K562 (cell line): ENCODE measurements around the gene PTPRM. TPM values are rescaled to one million over a fixed set of nuclear protein-coding genes. Genes with fewer than 3 reads are reported as not detected.

Experiments
- ATAC-seq: fragments of 200-7000 bp; cut with Tn5 transposase; 3 replicates; pipeline ENCODE4 v1.9.1; 2020; ENCODE audit warnings: moderate library complexity
- BruUV-seq: library from RNA; stranded (reverse); fragments of 400-500 nt; replicated peaks from 2 replicates; lab custom pipeline; 2021; lab: Mats Ljungman, UMichigan
- CTCF ChIA-PET: fragments of 300-600 bp; formaldehyde crosslinking; extraction: SDS; loops from one replicate; lab custom pipeline; 2021; ENCODE audit warnings: low intra/inter-chr PET ratio; lab: Yijun Ruan, JAX
- POLR2A ChIA-PET: fragments of 300-600, 350-650 bp; sonication (Branson Sonifier 250); formaldehyde crosslinking; extraction: SDS; loops from one replicate; lab custom pipeline; 2021; ENCODE audit warnings: antibody characterized with exemption, inconsistent platforms; lab: Yijun Ruan, JAX
- DNase-seq, 4 experiments: peaks; one replicate each; pipeline versions ENCODE4 v3.0.0 to v3.0.0-alpha.2; 2011 to 2018; ENCODE audit warnings: low spot score in 3 of 4, mixed read lengths in 3 of 4; ENCODE audit errors: extremely low read depth in 1 of 4
- FAIRE-seq: peaks from 2 replicates; lab custom pipeline; 2011; peaks lifted over from hg19 to GRCh38; lab: Jason Lieb, UNC
- H2AFZ ChIP-seq: 2 replicates; pipeline ENCODE4 v1.6.0; 2011; ENCODE audit warnings: low read depth, low read length, control low read depth, inconsistent platforms
- H3K27ac ChIP-seq: fragments of 200-600 bp; 3 replicates; pipeline ENCODE4 v1.8.0; 2011; ENCODE audit warnings: low read depth, mild to moderate bottlenecking, control low read depth, inconsistent platforms, low read length, moderate library complexity, mixed read lengths; ENCODE audit errors: extremely low read depth
- H3K27me3 ChIP-seq, 2 experiments: fragments of 300-600 bp in 1 of 2; 2 replicates in 1 of 2; 3 replicates in 1 of 2; pipeline versions ENCODE4 v1.6.0 to v1.8.0; 2011; ENCODE audit warnings: inconsistent platforms in 2 of 2, low read length in 2 of 2, mild to moderate bottlenecking in 1 of 2, mixed read lengths in 1 of 2, moderate library complexity in 1 of 2; ENCODE audit not compliant: control insufficient read depth in 2 of 2, insufficient read depth in 2 of 2
- H3K36me3 ChIP-seq: fragments of 300-600 bp; 3 replicates; pipeline ENCODE4 v1.8.0; 2011; ENCODE audit warnings: mild to moderate bottlenecking, low read length, inconsistent platforms; ENCODE audit not compliant: control insufficient read depth, insufficient read depth
- H3K4me1 ChIP-seq, 2 experiments: fragments of 200-600 bp in 1 of 2; replicated peaks in 1 of 2; 2 replicates in 1 of 2; 3 replicates in 1 of 2; pipeline versions ENCODE4 v1.5.1 to v1.8.0; 2011; ENCODE audit warnings: inconsistent platforms in 2 of 2, low read length in 2 of 2, mild to moderate bottlenecking in 1 of 2, mixed read lengths in 1 of 2, moderate library complexity in 1 of 2; ENCODE audit not compliant: control insufficient read depth in 2 of 2, insufficient read depth in 2 of 2
- H3K4me2 ChIP-seq: 2 replicates; pipeline ENCODE4 v1.6.1; 2011; ENCODE audit warnings: low read length, control low read depth, inconsistent platforms, mixed read lengths; ENCODE audit not compliant: insufficient read depth
- H3K4me3 ChIP-seq: fragments of 200-600 bp; sonication (generic), shearing (Covaris generic); 2 replicates; pipeline ENCODE4 v1.5.1; 2016; ENCODE audit warnings: control low read depth, inconsistent platforms
- H3K79me2 ChIP-seq: fragments of 200-600 bp; 3 replicates; pipeline ENCODE4 v1.8.0; 2011; ENCODE audit warnings: low read length, inconsistent platforms; ENCODE audit not compliant: control insufficient read depth, insufficient read depth
- H3K9ac ChIP-seq, 2 experiments: 2 replicates each; pipeline versions ENCODE4 v1.6.0 to v1.6.1; 2011; ENCODE audit warnings: low read depth in 2 of 2, low read length in 2 of 2, control low read depth in 1 of 2, inconsistent platforms in 1 of 2, mild to moderate bottlenecking in 1 of 2, mixed read lengths in 1 of 2; ENCODE audit not compliant: insufficient read depth in 1 of 2
- H3K9me1 ChIP-seq: one replicate; pipeline ENCODE4 v1.6.0; 2011; ENCODE audit warnings: inconsistent platforms, mild to moderate bottlenecking, low read length, moderate library complexity; ENCODE audit not compliant: control insufficient read depth, insufficient read depth
- H3K9me3 ChIP-seq: replicated peaks from 2 replicates; pipeline ENCODE4 v1.5.1; 2011; ENCODE audit warnings: low read depth, low read length, inconsistent platforms; ENCODE audit not compliant: control insufficient read depth, insufficient read depth
- H4K20me1 ChIP-seq: replicated peaks from 2 replicates; pipeline ENCODE4 v1.6.1; 2011; ENCODE audit warnings: low read length, inconsistent platforms, mixed read lengths; ENCODE audit not compliant: control insufficient read depth, insufficient read depth
- CSDE1 ChIP-seq, 2 experiments: fragments of 450-650 bp; IDR thresholded peaks; 2 replicates each; pipeline ENCODE4 v1.6.1; 2016; ENCODE audit warnings: mild to moderate bottlenecking in 1 of 2
- EP300 ChIP-seq: IDR thresholded peaks from 2 replicates; pipeline ENCODE4 v1.6.1; 2012; ENCODE audit warnings: low read length, improper control_type of control experiment
- GTF2E2 ChIP-seq: fragments of 200-800 bp; sonication (Bioruptor generic); IDR thresholded peaks from 2 replicates; pipeline ENCODE4 v1.6.1; 2016; ENCODE audit warnings: missing genetic modification characterization, missing compliant biosample characterization
- HDAC8 ChIP-seq: fragments of 450-650 bp; IDR thresholded peaks from 2 replicates; pipeline ENCODE4 v1.6.1; 2016; ENCODE audit warnings: mild to moderate bottlenecking, missing genetic modification characterization, moderate library complexity, missing compliant biosample characterization
- KDM4B ChIP-seq, 2 experiments: fragments of 450-650 bp in 1 of 2; sonication (generic) in 1 of 2; IDR thresholded peaks; 2 replicates each; pipeline ENCODE4 v1.6.1; 2016 to 2017; ENCODE audit warnings: borderline replicate concordance in 2 of 2, antibody characterized with exemption in 1 of 2, low read depth in 1 of 2, mild to moderate bottlenecking in 1 of 2
- NCOR1 ChIP-seq: fragments of 450-650 bp; IDR thresholded peaks from 2 replicates; pipeline ENCODE4 v1.6.1; 2016; ENCODE audit warnings: mild to moderate bottlenecking, moderate library complexity
- PTRF ChIP-seq: fragments of 450-650 bp; IDR thresholded peaks from 2 replicates; pipeline ENCODE4 v1.6.1; 2016; ENCODE audit warnings: mild to moderate bottlenecking, missing genetic modification characterization, missing compliant biosample characterization
- SNRNP70 ChIP-seq: fragments of 200-400 bp; formaldehyde crosslinking; optimal IDR thresholded peaks from 2 replicates; pipeline ENCODE3; 2017; ENCODE audit warnings: low read depth, low read length
- TRIM24 ChIP-seq, 2 experiments: fragments of 450-650 bp; IDR thresholded peaks; 2 replicates each; pipeline ENCODE4 v1.6.1; 2016
- ZNF124 ChIP-seq: sonication (generic); formaldehyde crosslinking; IDR thresholded peaks from 2 replicates; pipeline ENCODE4 v1.8.1; 2022; ENCODE audit warnings: missing genetic modification reagents
- ZNF668 ChIP-seq: fragments of 250-450 bp; sonication (Bioruptor Pico); IDR thresholded peaks from 2 replicates; pipeline ENCODE4 v1.8.0; 2022; ENCODE audit warnings: mild to moderate bottlenecking, inconsistent platforms
- WGBS: fragments of 100-300 bp; shearing (Covaris generic); methylation state at CpG from one replicate; pipeline ENCODE4 v1.1.6; 2016; ENCODE audit warnings: low coverage, mixed read lengths; ENCODE audit not compliant: insufficient coverage; ENCODE audit errors: missing lambda C conversion rate; 5-methylcytosine and 5-hydroxymethylcytosine counted together
- in situ Hi-C: fragments of 300-500 bp; cut with MboI; formaldehyde crosslinking; loops from 4 replicates; pipeline ENCODE4 v1.15.0; 2018; ENCODE audit warnings: inconsistent platforms, mixed read lengths
- intact Hi-C: fragments of 100-400 bp; cut with micrococcal nuclease; formaldehyde crosslinking; loops from 2 replicates; pipeline ENCODE4 v1.14.2; 2022
- polyA plus RNA-seq, 8 experiments: library from polyadenylated mRNA; depleted of rRNA in 4 of 8; stranded (reverse) in 5 of 8; unstranded in 3 of 8; fragments of >200 nt; fragmentation: Nextera tagmentation in 2 of 8; fragmentation: Illumina TruSeq in 1 of 8; extraction: Ambion mirVana in 2 of 8; extraction: Trizol in 1 of 8; gene quantifications; 2 replicates each; pipeline versions ENCODE4 v1.2.1 to v1.2.3, GENCODE V29; 2011 to 2014; ENCODE audit warnings: inconsistent platforms in 1 of 8, missing spikeins in 1 of 8
- total RNA-seq, 7 experiments: library from RNA; depleted of rRNA in 6 of 7; stranded (reverse); fragments of >200 nt in 6 of 7; fragmentation: Illumina TruSeq in 2 of 7; extraction: Trizol in 2 of 7; gene quantifications; 2 replicates each; pipeline versions ENCODE4 v1.2.1 to v1.2.3, GENCODE V29; 2011 to 2021; ENCODE audit warnings: low replicate concordance in 1 of 7
- TF ChIP-seq, protein P1 (sequence below): fragments of 450-650 bp; IDR thresholded peaks from 2 replicates; pipeline ENCODE4 v1.7.1; 2018; ENCODE audit warnings: mild to moderate bottlenecking, low read depth; ENCODE audit not compliant: partially characterized antibody
- TF ChIP-seq, protein P2 (sequence below): sonication (generic); IDR thresholded peaks from 2 replicates; pipeline ENCODE4 v1.6.1; 2016
- TF ChIP-seq, protein P3 (sequence below): fragments of 200-800 bp; sonication (Bioruptor generic); IDR thresholded peaks from 2 replicates; pipeline ENCODE4 v1.6.1; 2017; ENCODE audit warnings: missing genetic modification characterization, missing compliant biosample characterization
- TF ChIP-seq, protein P4 (sequence below): IDR thresholded peaks from 3 replicates; pipeline ENCODE4 v1.6.1; 2011; ENCODE audit warnings: borderline replicate concordance, mild to moderate bottlenecking; ENCODE audit not compliant: insufficient read length, insufficient read depth
- TF ChIP-seq, protein P5 (sequence below): fragments of 250-450 bp; sonication (Bioruptor Pico); IDR thresholded peaks from 2 replicates; pipeline ENCODE4 v1.9.0; 2021; ENCODE audit warnings: mild to moderate bottlenecking

PTPRM gene
- total and polyA plus RNA-seq, 9 of the 15 experiments (the other 6 are each of a cell fraction or from before 2014, with no cell fraction given): 0.03 to 0.16 (median 0.08) TPM; not detected in 3

DNA sequence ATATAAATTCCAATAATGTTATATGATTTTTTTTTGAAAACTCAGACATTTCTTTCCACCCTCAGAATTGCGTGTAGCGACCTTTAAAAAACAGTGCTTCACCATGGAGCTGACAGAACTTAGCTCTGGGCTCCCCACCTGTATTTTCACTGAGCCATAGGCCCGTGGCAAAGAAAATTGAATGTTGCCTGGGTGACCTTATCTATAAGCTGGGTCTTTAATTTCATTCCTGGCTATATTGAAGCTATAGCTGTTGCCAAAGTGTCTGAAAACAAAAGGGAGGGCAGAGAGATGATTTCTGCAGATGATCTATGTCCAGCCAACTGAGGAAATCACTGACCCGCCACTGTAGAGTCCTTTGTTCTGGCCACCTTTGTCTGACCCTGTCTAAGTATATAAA is 411.7 kb downstream of the PTPRM start:
- ATAC-seq (no peak), FAIRE-seq (no peak), DNase-seq (no peak)
- 0 out of 5 replicates have a peak, but pooled peaks cover 0 to 4% of the 10 kb centered on the region in 2 experiments for H3K27me3 ChIP-seq
- ChIA-PET CTCF (no interaction called here), POLR2A (no interaction called here)
- intact Hi-C loops: no loop called here
- WGBS: 0% methylated on average over 4 of the region's 4 CpGs
- in situ Hi-C loops: no loop called here
- BruUV-seq: no TSS peak
- no peaks in the 10 kb centered on the region; a peak in 1 of 5 replicates for H3K4me1 ChIP-seq
- H3K9ac ChIP-seq: no peak overlapping the region
- H3K27ac ChIP-seq: no peak overlapping the region
- H4K20me1 ChIP-seq: no peaks in the 10 kb centered on the region
- no peaks in the 10 kb centered on the region for H3K36me3 ChIP-seq
- H3K9me3 ChIP-seq: no peaks in the 10 kb centered on the region
- H2AFZ ChIP-seq: no peak overlapping the region
- H3K4me3 ChIP-seq: no peak overlapping the region
- no peaks in the 10 kb centered on the region for H3K79me2 ChIP-seq
- H3K4me2 ChIP-seq: no peak overlapping the region
- H3K9me1 ChIP-seq: no peaks in the 10 kb centered on the region
- TF ChIP-seq KDM4B (IDR thresholded peaks at IDR 0.05; ENCODE audit: borderline replicate concordance in 2 of 2, low read depth in 1 of 2): no peak
- TF ChIP-seq, protein P1, sequence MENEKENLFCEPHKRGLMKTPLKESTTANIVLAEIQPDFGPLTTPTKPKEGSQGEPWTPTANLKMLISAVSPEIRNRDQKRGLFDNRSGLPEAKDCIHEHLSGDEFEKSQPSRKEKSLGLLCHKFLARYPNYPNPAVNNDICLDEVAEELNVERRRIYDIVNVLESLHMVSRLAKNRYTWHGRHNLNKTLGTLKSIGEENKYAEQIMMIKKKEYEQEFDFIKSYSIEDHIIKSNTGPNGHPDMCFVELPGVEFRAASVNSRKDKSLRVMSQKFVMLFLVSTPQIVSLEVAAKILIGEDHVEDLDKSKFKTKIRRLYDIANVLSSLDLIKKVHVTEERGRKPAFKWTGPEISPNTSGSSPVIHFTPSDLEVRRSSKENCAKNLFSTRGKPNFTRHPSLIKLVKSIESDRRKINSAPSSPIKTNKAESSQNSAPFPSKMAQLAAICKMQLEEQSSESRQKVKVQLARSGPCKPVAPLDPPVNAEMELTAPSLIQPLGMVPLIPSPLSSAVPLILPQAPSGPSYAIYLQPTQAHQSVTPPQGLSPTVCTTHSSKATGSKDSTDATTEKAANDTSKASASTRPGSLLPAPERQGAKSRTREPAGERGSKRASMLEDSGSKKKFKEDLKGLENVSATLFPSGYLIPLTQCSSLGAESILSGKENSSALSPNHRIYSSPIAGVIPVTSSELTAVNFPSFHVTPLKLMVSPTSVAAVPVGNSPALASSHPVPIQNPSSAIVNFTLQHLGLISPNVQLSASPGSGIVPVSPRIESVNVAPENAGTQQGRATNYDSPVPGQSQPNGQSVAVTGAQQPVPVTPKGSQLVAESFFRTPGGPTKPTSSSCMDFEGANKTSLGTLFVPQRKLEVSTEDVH: no peak
- TF ChIP-seq SNRNP70: no peak
- TF ChIP-seq, protein P2, sequence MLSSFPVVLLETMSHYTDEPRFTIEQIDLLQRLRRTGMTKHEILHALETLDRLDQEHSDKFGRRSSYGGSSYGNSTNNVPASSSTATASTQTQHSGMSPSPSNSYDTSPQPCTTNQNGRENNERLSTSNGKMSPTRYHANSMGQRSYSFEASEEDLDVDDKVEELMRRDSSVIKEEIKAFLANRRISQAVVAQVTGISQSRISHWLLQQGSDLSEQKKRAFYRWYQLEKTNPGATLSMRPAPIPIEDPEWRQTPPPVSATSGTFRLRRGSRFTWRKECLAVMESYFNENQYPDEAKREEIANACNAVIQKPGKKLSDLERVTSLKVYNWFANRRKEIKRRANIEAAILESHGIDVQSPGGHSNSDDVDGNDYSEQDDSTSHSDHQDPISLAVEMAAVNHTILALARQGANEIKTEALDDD: no peak
- TF ChIP-seq NCOR1: no peak
- no peak for TF ChIP-seq ZNF668 (CRISPR knock-in tag)
- no peak for TF ChIP-seq GTF2E2 (tag)
- TF ChIP-seq, protein P3, sequence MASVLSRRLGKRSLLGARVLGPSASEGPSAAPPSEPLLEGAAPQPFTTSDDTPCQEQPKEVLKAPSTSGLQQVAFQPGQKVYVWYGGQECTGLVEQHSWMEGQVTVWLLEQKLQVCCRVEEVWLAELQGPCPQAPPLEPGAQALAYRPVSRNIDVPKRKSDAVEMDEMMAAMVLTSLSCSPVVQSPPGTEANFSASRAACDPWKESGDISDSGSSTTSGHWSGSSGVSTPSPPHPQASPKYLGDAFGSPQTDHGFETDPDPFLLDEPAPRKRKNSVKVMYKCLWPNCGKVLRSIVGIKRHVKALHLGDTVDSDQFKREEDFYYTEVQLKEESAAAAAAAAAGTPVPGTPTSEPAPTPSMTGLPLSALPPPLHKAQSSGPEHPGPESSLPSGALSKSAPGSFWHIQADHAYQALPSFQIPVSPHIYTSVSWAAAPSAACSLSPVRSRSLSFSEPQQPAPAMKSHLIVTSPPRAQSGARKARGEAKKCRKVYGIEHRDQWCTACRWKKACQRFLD (CRISPR knock-in tag): no peak
- TF ChIP-seq ZNF124 (CRISPR knock-in tag): no peak
- no peak for TF ChIP-seq TRIM24 (IDR thresholded peaks at IDR 0.05)
- TF ChIP-seq, protein P4, sequence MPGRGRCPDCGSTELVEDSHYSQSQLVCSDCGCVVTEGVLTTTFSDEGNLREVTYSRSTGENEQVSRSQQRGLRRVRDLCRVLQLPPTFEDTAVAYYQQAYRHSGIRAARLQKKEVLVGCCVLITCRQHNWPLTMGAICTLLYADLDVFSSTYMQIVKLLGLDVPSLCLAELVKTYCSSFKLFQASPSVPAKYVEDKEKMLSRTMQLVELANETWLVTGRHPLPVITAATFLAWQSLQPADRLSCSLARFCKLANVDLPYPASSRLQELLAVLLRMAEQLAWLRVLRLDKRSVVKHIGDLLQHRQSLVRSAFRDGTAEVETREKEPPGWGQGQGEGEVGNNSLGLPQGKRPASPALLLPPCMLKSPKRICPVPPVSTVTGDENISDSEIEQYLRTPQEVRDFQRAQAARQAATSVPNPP: no peak
- TF ChIP-seq HDAC8: no peak
- no peak for TF ChIP-seq CSDE1 (IDR thresholded peaks at IDR 0.05)
- TF ChIP-seq, protein P5, sequence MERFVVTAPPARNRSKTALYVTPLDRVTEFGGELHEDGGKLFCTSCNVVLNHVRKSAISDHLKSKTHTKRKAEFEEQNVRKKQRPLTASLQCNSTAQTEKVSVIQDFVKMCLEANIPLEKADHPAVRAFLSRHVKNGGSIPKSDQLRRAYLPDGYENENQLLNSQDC (CRISPR knock-in tag): no peak
- TF ChIP-seq PTRF (tag): no peak
- TF ChIP-seq EP300: no peak
